ENCODE results near the gene MRPL58.
"Not testable (repeated sequence)": the region's sequence is repeated elsewhere in the genome, so short reads cannot be mapped to it uniquely, and the experiment has no call there.

Gene MRPL58
- 18.9 to 20.5 reads per million in 2 donors for total RNA-seq

DNA sequence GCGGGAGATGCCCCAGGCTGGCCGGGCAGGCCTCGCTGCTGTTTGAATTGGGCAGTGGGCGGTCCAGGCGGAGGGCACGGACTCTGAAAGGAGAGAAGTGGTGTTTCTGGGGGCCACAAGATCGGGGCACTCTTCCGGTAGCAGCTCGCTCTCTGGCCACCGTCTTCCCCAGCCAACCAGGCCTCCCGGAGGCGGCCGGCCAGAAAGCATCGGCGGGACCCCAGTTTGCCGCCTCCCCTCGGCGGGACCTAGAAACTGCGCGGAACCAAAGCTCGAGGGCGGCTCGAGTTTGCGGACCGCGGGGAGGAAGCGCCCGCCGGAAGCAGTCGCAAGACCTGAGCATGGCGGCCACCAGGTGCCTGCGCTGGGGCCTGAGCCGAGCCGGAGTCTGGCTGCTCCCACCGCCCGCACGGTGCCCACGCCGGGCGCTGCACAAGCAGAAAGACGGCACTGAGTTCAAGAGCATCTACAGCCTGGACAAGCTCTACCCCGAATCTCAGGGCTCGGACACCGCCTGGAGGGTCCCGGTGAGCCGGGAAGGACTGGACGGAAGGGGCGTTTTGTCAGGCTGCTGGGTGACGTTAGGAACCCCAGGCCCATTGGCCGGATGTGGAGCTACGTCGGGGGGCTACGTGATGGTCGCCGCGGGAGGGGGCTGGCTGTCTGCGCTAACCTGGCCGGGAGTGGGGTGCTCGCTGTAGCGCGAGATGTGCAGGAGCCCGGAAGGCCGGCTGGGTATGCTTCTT, at the start of gene MRPL58:
MRPL58 (plus strand) TSS at position 325 of the 746 bp plus-strand sequence; CDS start at position 342, 17 bp downstream.
- peak; percentile 57 for DNase-seq

GRCh38 chr17:74963656-74964055, 48.8 kb upstream of the MRPL58 start:
- no peak for DNase-seq

GRCh38 chr17:74964246-74964761, 48.2 kb upstream of the MRPL58 start:
- no peak for DNase-seq

DNA sequence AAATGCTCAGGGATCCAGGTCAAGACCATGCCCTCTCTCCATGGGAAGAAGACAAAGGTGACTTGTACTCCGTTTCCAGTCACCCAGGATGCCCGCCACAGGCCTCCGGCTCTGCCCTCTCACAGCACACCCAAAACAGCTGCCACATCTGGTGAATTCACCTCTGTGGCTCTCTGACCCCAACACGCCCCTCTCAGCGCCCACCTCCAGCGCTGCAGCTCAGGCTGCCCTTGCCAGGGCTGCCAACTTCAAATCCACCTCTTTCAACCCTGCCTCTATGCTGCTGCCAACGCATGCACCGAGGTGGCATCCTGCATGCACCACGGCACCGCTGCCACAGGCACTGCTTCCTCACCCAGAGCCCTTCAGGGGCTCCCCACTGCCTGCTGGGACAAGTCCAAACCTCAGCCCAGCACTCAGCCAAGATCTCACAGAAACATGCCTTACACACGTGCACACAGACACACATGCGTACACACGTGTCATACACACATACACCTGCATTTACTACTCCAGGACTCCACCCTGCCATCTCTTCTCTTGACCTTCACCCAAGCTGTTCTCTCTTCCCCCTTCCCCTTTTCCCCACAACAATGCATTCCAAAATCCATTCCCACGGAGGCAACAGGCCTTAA, 47.4 kb upstream of the MRPL58 start:
- no peak for DNase-seq

GRCh38 chr17:74968361-74968780, 44.1 kb upstream of the MRPL58 start:
- DNase-seq = no peak

DNA sequence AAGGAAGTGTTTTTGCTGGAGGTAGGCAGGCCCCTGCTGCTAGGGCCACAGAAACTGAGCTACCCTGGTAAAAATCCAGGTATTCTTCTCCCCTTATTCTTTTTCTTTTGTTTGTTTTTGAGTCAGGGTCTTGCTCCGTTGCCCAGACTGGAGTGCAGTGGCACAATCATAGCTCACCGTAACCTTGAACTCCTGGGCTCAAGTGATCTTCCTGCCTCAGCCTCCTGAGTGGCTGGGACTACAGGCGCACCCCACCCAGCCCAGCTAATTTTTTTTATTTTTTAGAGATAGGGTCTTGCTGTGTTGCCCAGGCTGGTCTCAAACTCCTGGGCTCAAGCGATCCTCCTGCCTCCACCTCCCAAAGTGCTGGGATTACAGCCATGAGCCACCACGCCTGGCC, 43.0 kb upstream of the MRPL58 start:
- not testable (repeated sequence) for DNase-seq

DNA sequence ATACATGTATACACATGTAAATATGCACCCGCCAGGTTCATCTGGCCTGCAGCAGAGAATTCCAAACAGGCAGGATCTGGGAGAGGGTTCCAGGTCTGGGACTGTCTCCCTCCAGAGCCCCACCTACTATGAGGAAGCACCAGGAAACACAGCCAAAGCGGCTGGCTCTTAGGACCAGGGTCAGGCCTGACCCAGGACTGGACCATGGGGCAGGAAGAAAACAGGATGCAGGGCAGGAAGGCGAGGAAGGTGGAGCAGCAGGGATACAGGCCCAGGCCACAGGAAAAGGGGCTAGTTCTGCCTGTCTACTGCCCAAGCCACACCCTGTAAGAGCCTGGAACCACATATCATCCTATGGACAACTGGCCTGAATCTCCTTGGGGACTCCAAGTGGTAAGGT, 42.1 kb upstream of the MRPL58 start:
- no peak for DNase-seq

GRCh38 chr17:74971069-74971841, 41.2 kb upstream of the MRPL58 start:
- no peak for DNase-seq

GRCh38 chr17:74971842-74972106, 40.7 kb upstream of the MRPL58 start:
- no peak for DNase-seq

- peak; percentile 72 for DNase-seq
Observed at GRCh38 chr17:74972107-74972972, 40.1 kb upstream of the MRPL58 start, which contains the start of gene HID1. TSS of gene HID1 (minus strand) at chr17:74972759. CDS start at chr17:74972656, 103 bp downstream.

- no peak for DNase-seq
Observed at GRCh38 chr17:74972973-74973328, 39.5 kb upstream of the MRPL58 start.

GRCh38 chr17:74975943-74976342, 36.5 kb upstream of the MRPL58 start:
- DNase-seq = no peak

DNA sequence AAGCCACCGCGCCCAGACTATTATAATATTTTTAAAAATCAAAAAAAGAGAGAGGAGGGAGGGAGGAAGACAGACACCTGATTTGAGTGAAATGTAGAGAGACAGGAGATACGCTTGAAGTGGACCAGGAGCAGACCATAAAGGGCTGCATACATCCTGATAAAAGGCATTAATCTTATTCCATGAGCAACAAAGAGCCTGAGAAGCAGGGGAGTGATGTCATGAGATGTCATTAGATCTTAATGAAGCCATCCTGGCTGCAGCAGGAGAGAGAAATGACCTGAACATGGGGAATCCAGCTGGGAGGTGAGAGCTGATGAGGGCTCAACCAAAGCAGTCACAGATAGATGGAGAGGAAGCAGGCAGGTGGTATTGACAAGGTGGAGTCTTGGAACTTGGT, 34.7 kb upstream of the MRPL58 start:
- no peak for DNase-seq

DNA sequence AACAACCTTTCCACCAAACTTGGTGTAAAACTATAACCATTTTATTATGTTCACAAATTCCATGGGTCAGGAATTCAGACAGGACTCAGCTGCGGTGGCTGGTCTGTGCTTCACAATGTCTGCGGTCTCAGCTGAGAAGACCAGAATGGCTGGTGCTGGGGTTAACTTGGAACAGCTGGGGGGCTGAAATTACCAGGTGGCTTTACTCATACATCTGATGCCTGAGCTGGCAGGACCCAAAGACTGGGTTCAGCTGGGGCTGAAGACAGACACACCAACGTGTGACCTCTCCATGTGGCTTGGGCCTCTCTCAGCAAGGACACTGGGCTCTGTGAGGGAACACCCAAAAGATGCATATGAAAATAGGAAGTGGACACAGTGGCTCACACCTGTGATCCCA, 34.2 kb upstream of the MRPL58 start:
- DNase-seq = no peak

DNA sequence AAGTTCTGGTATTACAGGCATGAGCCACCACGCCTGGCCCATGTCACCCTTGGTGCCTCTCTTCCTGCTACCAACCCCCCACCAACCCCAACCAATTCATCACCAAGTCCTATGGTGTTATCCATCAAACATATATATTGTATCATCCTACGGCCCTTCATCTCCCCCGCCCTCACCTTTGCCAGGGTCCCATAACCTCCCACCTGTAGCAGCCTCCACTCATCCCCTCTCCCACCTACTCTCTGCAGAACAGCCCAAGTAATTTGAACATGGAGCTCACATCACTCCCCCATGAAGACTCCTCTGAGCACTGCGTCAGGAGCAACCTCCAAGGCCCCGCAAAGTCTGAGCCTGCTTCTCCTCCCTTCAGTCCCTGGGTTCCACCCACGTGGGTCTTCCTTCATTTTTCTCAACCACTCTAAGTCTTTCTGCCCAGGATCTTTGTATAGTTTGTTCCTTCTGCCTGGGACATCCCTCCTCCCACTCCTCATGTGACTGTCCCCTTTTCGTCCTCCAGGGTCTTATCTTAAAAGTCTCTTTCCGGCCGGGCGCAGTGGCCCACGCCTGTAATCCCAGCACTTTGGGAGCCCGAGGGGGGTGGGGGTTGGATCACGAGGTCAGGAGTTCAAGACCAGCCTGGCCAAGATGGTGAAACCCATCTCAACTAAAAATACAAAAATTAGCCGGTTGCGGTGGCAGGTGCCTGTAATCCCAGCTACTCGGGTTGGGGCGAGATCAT, 32.9 kb upstream of the MRPL58 start:
- no peak for DNase-seq

GRCh38 chr17:74981318-74981978, 31.0 kb upstream of the MRPL58 start:
- DNase-seq = no peak

DNA sequence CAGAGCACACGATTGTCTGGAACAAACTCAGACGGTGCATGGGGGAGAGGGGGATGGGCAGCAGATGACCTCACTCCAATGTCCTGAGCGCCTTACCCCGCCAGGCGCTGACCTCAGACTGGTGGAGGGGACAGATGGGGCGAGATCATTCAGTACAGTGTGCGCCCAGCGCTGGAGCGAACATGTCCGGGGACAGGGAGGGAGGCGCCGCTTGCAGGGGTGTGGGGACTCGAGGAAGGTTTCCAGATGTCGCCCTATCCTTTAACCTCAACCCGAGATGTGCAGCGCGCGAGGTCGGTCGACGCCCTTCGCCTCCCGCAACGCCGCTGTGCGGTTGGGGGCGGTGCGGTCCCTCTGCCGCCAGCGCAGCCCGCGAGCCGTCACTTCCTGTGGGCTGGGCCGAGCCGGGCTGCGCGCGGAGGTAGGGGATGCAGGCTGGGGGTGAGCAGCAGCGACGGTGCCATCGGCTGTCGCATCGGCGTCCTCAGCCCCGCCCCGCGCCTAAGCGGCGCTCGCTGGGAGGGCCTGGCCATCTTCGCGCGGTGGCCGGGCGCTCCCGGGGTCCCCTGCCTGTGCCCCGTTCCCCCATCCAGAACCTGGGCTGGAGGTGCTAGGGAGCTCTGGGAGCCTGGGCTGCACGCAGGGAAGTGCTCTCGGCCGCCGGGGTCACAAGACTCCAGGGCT, 30.3 kb upstream of the MRPL58 start:
- DNase-seq = peak; percentile 82

DNA sequence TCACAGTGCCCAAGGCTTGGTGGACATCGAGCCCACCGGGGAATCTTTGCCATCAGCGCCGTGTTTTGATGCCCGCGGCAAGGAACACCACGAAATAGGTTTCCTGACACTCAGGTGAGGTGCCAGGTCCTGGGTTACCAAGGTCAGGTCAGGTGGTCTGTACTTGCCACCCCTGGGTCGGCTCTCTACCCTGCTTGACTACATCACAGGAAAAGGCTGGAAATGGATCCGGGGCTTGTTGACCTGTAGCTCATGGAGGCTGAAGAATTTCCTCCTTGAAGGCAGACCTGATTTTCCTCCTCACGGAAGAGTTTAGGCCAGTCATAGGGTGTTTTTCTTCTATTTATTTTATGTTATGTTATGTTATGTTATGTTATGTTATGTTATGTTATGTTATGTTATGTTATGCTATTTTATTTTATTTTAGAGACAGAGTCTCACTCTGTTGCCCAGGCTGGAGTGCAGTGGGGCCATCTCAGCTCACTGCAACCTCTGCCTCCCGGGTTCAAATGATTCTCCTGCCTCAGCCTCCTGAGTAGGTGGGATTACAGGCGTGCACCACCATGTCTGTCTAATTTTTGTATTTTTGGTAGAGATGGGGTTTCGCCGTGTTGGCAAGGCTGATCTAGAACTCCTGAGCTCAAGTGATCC, 29.7 kb upstream of the MRPL58 start:
- not testable (repeated sequence) for DNase-seq

DNA sequence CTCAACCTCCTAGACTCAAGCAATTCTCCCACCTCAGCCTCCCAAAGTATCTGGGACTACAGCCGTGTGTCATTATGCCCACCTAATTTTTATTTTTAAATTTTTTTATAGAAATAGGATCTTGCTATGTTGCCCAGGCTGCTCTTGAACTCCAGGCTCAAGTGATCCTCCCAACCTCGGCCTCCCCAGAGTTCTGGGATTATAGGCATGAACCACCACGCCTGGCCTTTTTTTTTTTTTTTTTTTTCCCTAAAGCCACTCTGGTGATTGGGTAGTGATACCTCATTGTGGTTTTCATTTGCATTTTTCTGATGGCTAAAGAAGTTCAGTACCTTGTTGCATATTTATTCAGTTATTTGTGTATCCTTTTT, 26.3 kb upstream of the MRPL58 start:
- DNase-seq = no peak

- peak; percentile 85 for DNase-seq
Observed at GRCh38 chr17:74987418-74987908, 25.0 kb upstream of the MRPL58 start, which contains the start of gene CDR2L. TSS of gene CDR2L (plus strand) at chr17:74987632. CDS start at chr17:74988044, 412 bp downstream.
